WTC11 (cell line): Measurements from ENCODE around the gene STK26. TPM values are rescaled to one million over a fixed set of nuclear protein-coding genes. Genes with fewer than 3 reads are reported as not detected.

ENCODE experiments used
- ATAC-seq: fragments of 200-7000 bp; cut with Tn5 transposase; 2 replicates; pipeline ENCODE4 v1.10.0; 2021; ENCODE audit warnings: mild to moderate bottlenecking, moderate library complexity
- Bru-seq: library from RNA; stranded (reverse); fragments of 400-500 nt; gene quantifications from one replicate; lab custom pipeline; 2021; lab: Mats Ljungman, UMichigan
- CTCF ChIA-PET: fragments of 300-600 bp; sonication (Branson Sonifier 250); formaldehyde crosslinking; loops from one replicate; lab custom pipeline; 2021; ENCODE audit warnings: antibody characterized with exemption; lab: Charles Lee
- POLR2A ChIA-PET: fragments of 350-600 bp; sonication (Branson Sonifier 250); formaldehyde crosslinking; loops from one replicate; lab custom pipeline; 2021; ENCODE audit warnings: antibody characterized with exemption; lab: Charles Lee
- DNase-seq: peaks from one replicate; pipeline ENCODE4 v3.0.0; 2021; ENCODE audit warnings: low spot score
- H3K27ac Mint-ChIP-seq: 2 replicates; pipeline ENCODE4 v1.8.0; 2021; ENCODE audit warnings: mixed read lengths
- H3K27me3 Mint-ChIP-seq: 2 replicates; pipeline ENCODE4 v1.8.0; 2021; ENCODE audit warnings: low read depth, mild to moderate bottlenecking, moderate library complexity, mixed read lengths
- H3K36me3 Mint-ChIP-seq: 2 replicates; pipeline ENCODE4 v1.8.0; 2021; ENCODE audit warnings: mixed read lengths
- H3K4me1 Mint-ChIP-seq: 2 replicates; pipeline ENCODE4 v1.8.0; 2022; ENCODE audit warnings: mixed read lengths
- H3K4me3 Mint-ChIP-seq: 2 replicates; pipeline ENCODE4 v1.8.0; 2021; ENCODE audit warnings: mild to moderate bottlenecking, moderate library complexity, mixed read lengths
- H3K9me3 Mint-ChIP-seq: 2 replicates; pipeline ENCODE4 v1.8.0; 2021; ENCODE audit warnings: mixed read lengths
- CREB1 ChIP-seq: sonication (generic); formaldehyde crosslinking; IDR thresholded peaks from 2 replicates; pipeline ENCODE4 v1.8.0; 2023; ENCODE audit warnings: mild to moderate bottlenecking, missing genetic modification reagents
- ESRRA ChIP-seq: sonication (generic); formaldehyde crosslinking; IDR thresholded peaks from 2 replicates; pipeline ENCODE4 v1.8.1; 2022; ENCODE audit warnings: mild to moderate bottlenecking, missing genetic modification reagents, borderline replicate concordance
- GRHL2 ChIP-seq: fragments of 250-450 bp; sonication (Bioruptor Pico); IDR thresholded peaks from 2 replicates; pipeline ENCODE4 v1.8.0; 2022; ENCODE audit warnings: mild to moderate bottlenecking, moderate library complexity; ENCODE audit not compliant: insufficient replicate concordance, severe bottlenecking
- HMGA2 ChIP-seq: fragments of 250-450 bp; sonication (Bioruptor Pico); IDR thresholded peaks from 2 replicates; pipeline ENCODE4 v1.4.0; 2021; ENCODE audit warnings: mild to moderate bottlenecking, moderate library complexity
- JUN ChIP-seq: sonication (generic); formaldehyde crosslinking; IDR thresholded peaks from 2 replicates; pipeline ENCODE4 v1.8.0; 2023; ENCODE audit warnings: mild to moderate bottlenecking, missing genetic modification reagents
- NFATC4 ChIP-seq: fragments of 250-450 bp; sonication (Bioruptor Pico); IDR thresholded peaks from 2 replicates; pipeline ENCODE4 v1.9.0; 2021; ENCODE audit warnings: mild to moderate bottlenecking
- NFE2L1 ChIP-seq: sonication (generic); formaldehyde crosslinking; IDR thresholded peaks from 2 replicates; pipeline ENCODE4 v1.8.1; 2023; ENCODE audit warnings: missing genetic modification reagents
- NR1H2 ChIP-seq: sonication (generic); formaldehyde crosslinking; IDR thresholded peaks from 2 replicates; pipeline ENCODE4 v1.9.0; 2021; ENCODE audit warnings: mild to moderate bottlenecking, moderate library complexity, missing genetic modification reagents
- NR2C2 ChIP-seq: sonication (generic); formaldehyde crosslinking; IDR thresholded peaks from 2 replicates; pipeline ENCODE4 v1.8.0; 2022; ENCODE audit warnings: mild to moderate bottlenecking, missing genetic modification reagents
- TEAD1 ChIP-seq: sonication (generic); formaldehyde crosslinking; IDR thresholded peaks from 2 replicates; pipeline ENCODE4 v1.8.0; 2022; ENCODE audit warnings: mild to moderate bottlenecking, missing genetic modification reagents
- ZBTB21 ChIP-seq: sonication (generic); formaldehyde crosslinking; IDR thresholded peaks from 2 replicates; pipeline ENCODE4 v1.8.1; 2023; ENCODE audit warnings: mild to moderate bottlenecking, missing genetic modification reagents, borderline replicate concordance
- long read RNA-seq, 3 experiments: library from RNA in 1 of 3; library from capped mRNA in 1 of 3; library from polyadenylated mRNA in 1 of 3; unstranded in 2 of 3; stranded (forward) in 1 of 3; transcript quantifications; one replicate each; pipeline ENCODE4 v2.0.0, GENCODE V29; 2021
- total RNA-seq: library from RNA; stranded (reverse); gene quantifications from 3 replicates; pipeline ENCODE4 v1.2.3, GENCODE V29; 2021
- TF ChIP-seq, protein P1 (sequence below): sonication (generic); formaldehyde crosslinking; IDR thresholded peaks from 2 replicates; pipeline ENCODE4 v1.8.0; 2022; ENCODE audit warnings: mild to moderate bottlenecking, missing genetic modification reagents
- TF ChIP-seq, protein P2 (sequence below): sonication (generic); formaldehyde crosslinking; IDR thresholded peaks from 2 replicates; pipeline ENCODE4 v1.8.1; 2023; ENCODE audit warnings: mild to moderate bottlenecking, missing genetic modification reagents, moderate library complexity
- TF ChIP-seq, protein P3 (sequence below): fragments of 250-450 bp; sonication (Bioruptor Pico); conservative IDR thresholded peaks from 2 replicates; pipeline ENCODE4 v1.9.0; 2021; ENCODE audit warnings: mild to moderate bottlenecking
- TF ChIP-seq, protein P4 (sequence below): sonication (generic); formaldehyde crosslinking; IDR thresholded peaks from 2 replicates; pipeline ENCODE4 v1.8.0; 2023; ENCODE audit warnings: missing genetic modification reagents, mild to moderate bottlenecking, borderline replicate concordance
- TF ChIP-seq, protein P5 (sequence below): sonication (generic); formaldehyde crosslinking; IDR thresholded peaks from 2 replicates; pipeline ENCODE4 v1.8.1; 2022; ENCODE audit warnings: low read depth, mild to moderate bottlenecking, moderate library complexity, missing genetic modification reagents, borderline replicate concordance

The STK26 gene
- total RNA-seq (75.4 to 78.8 TPM (median 77.6 TPM) in 3 replicates), Bru-seq, nascent RNA (percentile 91 among the genes with signal in this experiment)
- long read RNA-seq, experiment 1, transcript STK26-201 (11 exons, 3,179 nt) = minor isoform, 10 of 391 reads
- long read RNA-seq, experiment 1, transcript STK26-203 (11 exons, 3,017 nt) = minor isoform, 14 of 391 reads
- long read RNA-seq, experiment 1, transcript STK26-202 (12 exons, 3,288 nt) = major isoform, 262 of 391 reads
- long read RNA-seq, experiment 1, partial matches to known transcripts = 78 of 391 reads
- long read RNA-seq, experiment 1, other reads (novel, unspliced or antisense) = 25 of 391 reads
- long read RNA-seq, experiment 2, transcript STK26-202 (12 exons, 3,288 nt) = major isoform, 55 of 146 reads
- long read RNA-seq, experiment 2, partial matches to known transcripts = 68 of 146 reads
- long read RNA-seq, experiment 2, other reads (novel, unspliced or antisense) = 21 of 146 reads
- long read RNA-seq, experiment 3, transcript STK26-203 (11 exons, 3,017 nt) = minor isoform, 6 of 52 reads
- long read RNA-seq, experiment 3, transcript STK26-202 (12 exons, 3,288 nt) = major isoform, 33 of 52 reads
- long read RNA-seq, experiment 3, partial matches to known transcripts = 7 of 52 reads
- long read RNA-seq, experiment 3, other reads (novel, unspliced or antisense) = 6 of 52 reads

DNA sequence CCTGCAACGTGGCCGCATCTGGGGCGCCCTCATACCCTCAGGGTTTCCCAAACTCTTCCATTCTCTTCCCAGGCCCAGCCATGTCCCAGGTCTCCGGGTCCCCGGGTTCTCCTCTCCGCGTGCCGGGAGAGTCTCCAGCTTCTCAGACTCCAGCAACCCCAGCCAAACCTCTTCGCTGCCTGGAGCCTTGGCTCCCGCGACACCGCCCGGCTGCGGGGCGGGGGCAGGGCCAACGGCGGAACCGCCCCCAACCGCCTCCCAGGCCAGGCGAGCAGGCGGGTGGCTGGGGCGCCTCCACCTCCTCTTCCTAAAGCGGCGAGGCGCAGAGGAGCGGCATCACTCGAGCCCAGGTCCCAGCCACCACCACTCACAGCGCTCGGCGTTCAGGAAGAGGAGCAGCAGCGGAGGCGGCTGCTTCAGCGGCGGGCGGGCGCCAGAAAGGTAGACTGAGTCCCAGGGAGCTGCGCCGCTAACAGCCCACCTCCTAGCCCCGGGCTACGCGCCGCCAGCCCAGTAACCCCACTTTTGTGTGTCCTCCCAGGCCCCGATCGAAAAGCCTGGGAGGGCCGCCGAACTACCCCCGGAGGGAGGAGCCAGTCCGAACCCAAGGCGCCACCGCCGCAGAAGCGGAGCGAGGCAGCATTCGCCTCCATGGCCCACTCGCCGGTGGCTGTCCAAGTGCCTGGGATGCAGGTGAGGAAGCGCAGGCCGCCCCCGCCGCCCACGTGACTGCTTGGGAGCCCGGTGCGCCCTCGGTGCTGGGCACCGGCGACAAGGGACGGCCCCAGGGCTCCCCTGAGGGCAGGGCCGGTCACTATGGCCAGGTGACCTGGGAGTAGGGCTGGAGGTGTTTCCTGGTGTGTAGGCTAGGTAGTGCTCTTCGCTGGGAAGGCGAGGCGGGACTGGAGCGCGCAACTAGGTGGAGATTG lies at the start of gene STK26:
Gene STK26, plus strand, starts transcription at position 336 of the 929 bp plus-strand sequence. Its CDS starts 316 bp downstream, at position 652.
- ChIA-PET POLR2A (interaction anchor here (0.5 to 1.0 kb wide), 4 partner anchors 9 to 734 kb away, joined by 3 to 6 read pairs (median 4); partner anchors contain the start of gene IGSF1), CTCF (interaction anchor here (1.3 kb wide), 1 partner anchor 182 kb away, joined by 4 read pairs; no protein-coding TSS in a partner anchor)
- H3K4me1 Mint-ChIP-seq = peaks cover 36% of the 10 kb centered on the region
- H3K36me3 Mint-ChIP-seq = no peaks in the 10 kb centered on the region
- peak within 1 kb of the TSS; percentile 94 for H3K27ac Mint-ChIP-seq
- H3K27me3 Mint-ChIP-seq = peaks cover 8% of the 10 kb centered on the region; the same call in 1 of the 2 replicates
- peak; percentile 74 for DNase-seq
- TF ChIP-seq, protein P1, sequence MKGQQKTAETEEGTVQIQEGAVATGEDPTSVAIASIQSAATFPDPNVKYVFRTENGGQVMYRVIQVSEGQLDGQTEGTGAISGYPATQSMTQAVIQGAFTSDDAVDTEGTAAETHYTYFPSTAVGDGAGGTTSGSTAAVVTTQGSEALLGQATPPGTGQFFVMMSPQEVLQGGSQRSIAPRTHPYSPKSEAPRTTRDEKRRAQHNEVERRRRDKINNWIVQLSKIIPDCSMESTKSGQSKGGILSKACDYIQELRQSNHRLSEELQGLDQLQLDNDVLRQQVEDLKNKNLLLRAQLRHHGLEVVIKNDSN (CRISPR knock-in tag) = peak; percentile 88
- peak; percentile 10; the same call in 1 of the 2 replicates for TF ChIP-seq TEAD1 (CRISPR knock-in tag)
- no peak for TF ChIP-seq HMGA2 (CRISPR knock-in tag)
- TF ChIP-seq, protein P2, sequence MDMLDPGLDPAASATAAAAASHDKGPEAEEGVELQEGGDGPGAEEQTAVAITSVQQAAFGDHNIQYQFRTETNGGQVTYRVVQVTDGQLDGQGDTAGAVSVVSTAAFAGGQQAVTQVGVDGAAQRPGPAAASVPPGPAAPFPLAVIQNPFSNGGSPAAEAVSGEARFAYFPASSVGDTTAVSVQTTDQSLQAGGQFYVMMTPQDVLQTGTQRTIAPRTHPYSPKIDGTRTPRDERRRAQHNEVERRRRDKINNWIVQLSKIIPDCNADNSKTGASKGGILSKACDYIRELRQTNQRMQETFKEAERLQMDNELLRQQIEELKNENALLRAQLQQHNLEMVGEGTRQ (CRISPR knock-in tag) = peak; percentile 89
- TF ChIP-seq NR2C2 (CRISPR knock-in tag) = no peak
- no peak for TF ChIP-seq NFATC4 (CRISPR knock-in tag)
- TF ChIP-seq, all 79 proteins: peak for 3
- no peaks in the 10 kb centered on the region for H3K9me3 Mint-ChIP-seq
- peak within 1 kb of the TSS; percentile 90 for H3K4me3 Mint-ChIP-seq
- ATAC-seq = peak; percentile 85

DNA sequence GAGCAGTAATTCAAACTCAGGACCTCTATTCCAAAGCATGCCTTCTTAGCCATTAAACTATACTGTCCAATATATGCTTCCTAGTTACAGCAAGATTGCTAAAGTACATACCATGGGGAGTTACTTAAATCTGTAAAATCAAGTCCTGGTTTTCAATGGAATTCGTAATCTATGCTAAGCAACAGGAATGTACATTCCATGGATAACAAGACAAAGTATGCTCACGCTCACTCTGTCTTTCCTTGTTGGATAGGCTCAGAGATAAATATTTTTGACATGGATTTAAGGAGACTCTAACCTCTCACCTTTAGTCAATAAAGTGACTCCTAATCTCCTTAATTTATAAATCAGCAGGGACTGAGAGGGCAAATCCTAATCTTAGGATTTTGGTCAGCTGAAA lies 47.3 kb upstream of the STK26 start:
- TF ChIP-seq, protein P2 (CRISPR knock-in tag) = no peak
- TF ChIP-seq, protein P3, sequence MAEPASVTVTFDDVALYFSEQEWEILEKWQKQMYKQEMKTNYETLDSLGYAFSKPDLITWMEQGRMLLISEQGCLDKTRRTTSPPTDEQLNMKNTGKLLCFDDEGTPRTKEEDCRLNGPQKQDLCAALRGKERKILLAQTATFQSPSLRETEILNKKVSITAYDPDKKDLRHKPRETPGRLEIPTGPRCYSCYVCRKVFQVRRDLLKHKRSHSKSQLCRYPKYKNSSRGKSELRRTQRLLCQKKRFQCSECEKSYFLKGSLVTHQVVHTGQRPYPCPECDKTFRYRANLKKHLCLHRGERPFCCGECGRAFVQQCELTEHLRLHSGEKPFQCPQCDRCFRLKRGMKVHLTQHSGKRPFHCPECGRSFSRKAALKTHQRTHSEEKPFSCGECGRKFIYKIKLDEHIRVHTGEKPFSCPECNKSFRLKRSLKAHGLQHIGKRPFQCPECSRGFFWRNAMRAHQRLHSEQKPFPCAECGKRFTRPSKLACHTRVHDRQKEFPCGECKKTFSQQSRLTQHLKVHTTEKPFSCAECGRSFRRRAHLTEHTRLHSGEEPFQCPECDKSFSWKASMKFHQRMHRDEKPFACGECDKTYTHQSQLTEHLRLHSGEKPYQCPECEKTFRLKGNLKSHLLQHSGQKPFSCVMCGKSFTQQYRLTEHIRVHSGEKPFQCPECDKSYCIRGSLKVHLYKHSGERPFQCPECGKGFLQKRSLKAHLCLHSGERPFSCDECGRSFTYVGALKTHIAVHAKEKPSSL = no peak
- no peak for TF ChIP-seq ZBTB21 (CRISPR knock-in tag)
- no peak for TF ChIP-seq ESRRA
- TF ChIP-seq NR1H2 (CRISPR knock-in tag) = no peak
- TF ChIP-seq CREB1 = no peak
- no peak for TF ChIP-seq JUN (CRISPR knock-in tag)
- TF ChIP-seq, protein P4, sequence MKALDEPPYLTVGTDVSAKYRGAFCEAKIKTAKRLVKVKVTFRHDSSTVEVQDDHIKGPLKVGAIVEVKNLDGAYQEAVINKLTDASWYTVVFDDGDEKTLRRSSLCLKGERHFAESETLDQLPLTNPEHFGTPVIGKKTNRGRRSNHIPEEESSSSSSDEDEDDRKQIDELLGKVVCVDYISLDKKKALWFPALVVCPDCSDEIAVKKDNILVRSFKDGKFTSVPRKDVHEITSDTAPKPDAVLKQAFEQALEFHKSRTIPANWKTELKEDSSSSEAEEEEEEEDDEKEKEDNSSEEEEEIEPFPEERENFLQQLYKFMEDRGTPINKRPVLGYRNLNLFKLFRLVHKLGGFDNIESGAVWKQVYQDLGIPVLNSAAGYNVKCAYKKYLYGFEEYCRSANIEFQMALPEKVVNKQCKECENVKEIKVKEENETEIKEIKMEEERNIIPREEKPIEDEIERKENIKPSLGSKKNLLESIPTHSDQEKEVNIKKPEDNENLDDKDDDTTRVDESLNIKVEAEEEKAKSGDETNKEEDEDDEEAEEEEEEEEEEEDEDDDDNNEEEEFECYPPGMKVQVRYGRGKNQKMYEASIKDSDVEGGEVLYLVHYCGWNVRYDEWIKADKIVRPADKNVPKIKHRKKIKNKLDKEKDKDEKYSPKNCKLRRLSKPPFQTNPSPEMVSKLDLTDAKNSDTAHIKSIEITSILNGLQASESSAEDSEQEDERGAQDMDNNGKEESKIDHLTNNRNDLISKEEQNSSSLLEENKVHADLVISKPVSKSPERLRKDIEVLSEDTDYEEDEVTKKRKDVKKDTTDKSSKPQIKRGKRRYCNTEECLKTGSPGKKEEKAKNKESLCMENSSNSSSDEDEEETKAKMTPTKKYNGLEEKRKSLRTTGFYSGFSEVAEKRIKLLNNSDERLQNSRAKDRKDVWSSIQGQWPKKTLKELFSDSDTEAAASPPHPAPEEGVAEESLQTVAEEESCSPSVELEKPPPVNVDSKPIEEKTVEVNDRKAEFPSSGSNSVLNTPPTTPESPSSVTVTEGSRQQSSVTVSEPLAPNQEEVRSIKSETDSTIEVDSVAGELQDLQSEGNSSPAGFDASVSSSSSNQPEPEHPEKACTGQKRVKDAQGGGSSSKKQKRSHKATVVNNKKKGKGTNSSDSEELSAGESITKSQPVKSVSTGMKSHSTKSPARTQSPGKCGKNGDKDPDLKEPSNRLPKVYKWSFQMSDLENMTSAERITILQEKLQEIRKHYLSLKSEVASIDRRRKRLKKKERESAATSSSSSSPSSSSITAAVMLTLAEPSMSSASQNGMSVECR = no peak
- TF ChIP-seq GRHL2 (CRISPR knock-in tag) = no peak
- TF ChIP-seq, protein P5, sequence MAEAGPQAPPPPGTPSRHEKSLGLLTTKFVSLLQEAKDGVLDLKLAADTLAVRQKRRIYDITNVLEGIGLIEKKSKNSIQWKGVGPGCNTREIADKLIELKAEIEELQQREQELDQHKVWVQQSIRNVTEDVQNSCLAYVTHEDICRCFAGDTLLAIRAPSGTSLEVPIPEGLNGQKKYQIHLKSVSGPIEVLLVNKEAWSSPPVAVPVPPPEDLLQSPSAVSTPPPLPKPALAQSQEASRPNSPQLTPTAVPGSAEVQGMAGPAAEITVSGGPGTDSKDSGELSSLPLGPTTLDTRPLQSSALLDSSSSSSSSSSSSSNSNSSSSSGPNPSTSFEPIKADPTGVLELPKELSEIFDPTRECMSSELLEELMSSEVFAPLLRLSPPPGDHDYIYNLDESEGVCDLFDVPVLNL (CRISPR knock-in tag) = no peak
- TF ChIP-seq NFE2L1 = no peak
- Mint-ChIP-seq H3K9me3 (no peaks in the 10 kb centered on the region), H3K4me1 (peaks cover 10% of the 10 kb centered on the region), H3K27ac (no peak overlapping the region), H3K4me3 (no peak overlapping the region), H3K36me3 (no peaks in the 10 kb centered on the region), H3K27me3 (no peaks in the 10 kb centered on the region; the same call in 1 of the 2 replicates)
- no peak for DNase-seq
- ChIA-PET CTCF (no interaction called here), POLR2A (no interaction called here)
- no peak for ATAC-seq
